H1 (cell line): ENCODE results near the gene ATG4D.

Source experiments
- CTCF ChIP-seq, 3 experiments: IDR thresholded peaks; 1 replicate in 2 of 3; 2 replicates in 1 of 3; pipeline versions ENCODE4 v1.5.1 to v1.6.1; 2011; ENCODE audit warnings: low read length in 3 of 3, mild to moderate bottlenecking in 3 of 3, inconsistent platforms in 2 of 3, low read depth in 1 of 3, moderate library complexity in 1 of 3; ENCODE audit not compliant: insufficient read depth in 1 of 3; ENCODE audit errors: control extremely low read depth in 1 of 3
- EZH2 ChIP-seq: fragments of 200-600 bp; sonication (generic); IDR thresholded peaks from 2 replicates; pipeline ENCODE4 v1.7.1; 2012; ENCODE audit warnings: low read depth, mild to moderate bottlenecking, moderate library complexity, low read length, inconsistent platforms; ENCODE audit not compliant: severe bottlenecking
- POLR2A ChIP-seq, 2 experiments: IDR thresholded peaks; 1 replicate in 1 of 2; 2 replicates in 1 of 2; pipeline ENCODE4 v1.6.1; 2011; ENCODE audit warnings: low read depth in 2 of 2, low read length in 2 of 2, mild to moderate bottlenecking in 2 of 2; ENCODE audit errors: control extremely low read depth in 1 of 2
- POLR2AphosphoS5 ChIP-seq: IDR thresholded peaks from 2 replicates; pipeline ENCODE4 v1.6.1; 2011; ENCODE audit warnings: low read depth, low read length
- SP1 ChIP-seq: IDR thresholded peaks from 2 replicates; pipeline ENCODE4 v1.6.1; 2011; ENCODE audit warnings: low read depth, low read length
- TF ChIP-seq, protein P1 (sequence below): IDR thresholded peaks from 2 replicates; pipeline ENCODE4 v1.6.1; 2012; ENCODE audit warnings: inconsistent platforms

- TF ChIP-seq POLR2A (IDR thresholded peaks at IDR 0.05; ENCODE audit: control extremely low read depth in 1 of 2, low read depth in 2 of 2, low read length in 2 of 2) (no peak), POLR2AphosphoS5 (no peak), SP1 (no peak), EZH2 (no peak), CTCF (IDR thresholded peaks at IDR 0.05; ENCODE audit: control extremely low read depth in 1 of 3, insufficient read depth in 1 of 3, low read depth in 1 of 3, low read length in 3 of 3) (no peak)
- TF ChIP-seq, protein P1, sequence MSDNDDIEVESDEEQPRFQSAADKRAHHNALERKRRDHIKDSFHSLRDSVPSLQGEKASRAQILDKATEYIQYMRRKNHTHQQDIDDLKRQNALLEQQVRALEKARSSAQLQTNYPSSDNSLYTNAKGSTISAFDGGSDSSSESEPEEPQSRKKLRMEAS = no peak
These were observed 14.0 kb downstream of the ATG4D start for GRCh38 chr19:10557603-10558197.
